B cell (primary cell): ENCODE data around the gene ZNF579.

Experiments used
- EZH2 ChIP-seq: IDR thresholded peaks from 2 replicates; pipeline ENCODE4 v1.6.1; 2012; ENCODE audit warnings: borderline replicate concordance, low read depth, mild to moderate bottlenecking, moderate library complexity, low read length; ENCODE audit not compliant: insufficient read depth, poor library complexity, severe bottlenecking
- TF ChIP-seq, protein P1 (sequence below): fragments of 200-600 bp; IDR thresholded peaks from one replicate; pipeline ENCODE4 v1.8.0; 2022; ENCODE audit warnings: antibody characterized with exemption, mild to moderate bottlenecking

- TF ChIP-seq, protein P1, sequence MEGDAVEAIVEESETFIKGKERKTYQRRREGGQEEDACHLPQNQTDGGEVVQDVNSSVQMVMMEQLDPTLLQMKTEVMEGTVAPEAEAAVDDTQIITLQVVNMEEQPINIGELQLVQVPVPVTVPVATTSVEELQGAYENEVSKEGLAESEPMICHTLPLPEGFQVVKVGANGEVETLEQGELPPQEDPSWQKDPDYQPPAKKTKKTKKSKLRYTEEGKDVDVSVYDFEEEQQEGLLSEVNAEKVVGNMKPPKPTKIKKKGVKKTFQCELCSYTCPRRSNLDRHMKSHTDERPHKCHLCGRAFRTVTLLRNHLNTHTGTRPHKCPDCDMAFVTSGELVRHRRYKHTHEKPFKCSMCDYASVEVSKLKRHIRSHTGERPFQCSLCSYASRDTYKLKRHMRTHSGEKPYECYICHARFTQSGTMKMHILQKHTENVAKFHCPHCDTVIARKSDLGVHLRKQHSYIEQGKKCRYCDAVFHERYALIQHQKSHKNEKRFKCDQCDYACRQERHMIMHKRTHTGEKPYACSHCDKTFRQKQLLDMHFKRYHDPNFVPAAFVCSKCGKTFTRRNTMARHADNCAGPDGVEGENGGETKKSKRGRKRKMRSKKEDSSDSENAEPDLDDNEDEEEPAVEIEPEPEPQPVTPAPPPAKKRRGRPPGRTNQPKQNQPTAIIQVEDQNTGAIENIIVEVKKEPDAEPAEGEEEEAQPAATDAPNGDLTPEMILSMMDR = no peak
- TF ChIP-seq EZH2 = no peak
Observed at GRCh38 chr19:55585658-55586339, 5.2 kb upstream of the ZNF579 start.
